Neural cell (in vitro differentiated cells): Measurements from ENCODE around the gene SH3BP4.

Experiments
- CTCF ChIP-seq: fragments of 450-650 bp; IDR thresholded peaks from 2 replicates; pipeline ENCODE4 v1.5.1; 2014; ENCODE audit warnings: antibody characterized with exemption, mild to moderate bottlenecking, moderate library complexity; ENCODE audit not compliant: poor library complexity, severe bottlenecking
- EP300 ChIP-seq: fragments of 450-650 bp; conservative IDR thresholded peaks from 2 replicates; pipeline ENCODE4 v1.6.1; 2014; ENCODE audit warnings: antibody characterized with exemption, mild to moderate bottlenecking, moderate library complexity; ENCODE audit not compliant: poor library complexity, severe bottlenecking
- EZH2 ChIP-seq: fragments of 200-600, 300-800 bp; shearing (Covaris generic), sonication (generic); IDR thresholded peaks from 2 replicates; pipeline ENCODE4 v1.6.1; 2014; ENCODE audit warnings: antibody characterized with exemption, low read length, borderline replicate concordance, mild to moderate bottlenecking; ENCODE audit not compliant: insufficient read depth, poor library complexity, severe bottlenecking
- MXI1 ChIP-seq: fragments of 450-650 bp; conservative IDR thresholded peaks from 2 replicates; pipeline ENCODE4 v1.6.1; 2014; ENCODE audit warnings: antibody characterized with exemption, mild to moderate bottlenecking; ENCODE audit not compliant: poor library complexity, severe bottlenecking
- POLR2AphosphoS5 ChIP-seq: IDR thresholded peaks from 2 replicates; pipeline ENCODE4 v1.6.1; 2012
- TAF1 ChIP-seq: IDR thresholded peaks from 2 replicates; pipeline ENCODE4 v1.6.1; 2012; ENCODE audit warnings: low read depth

- no peak for TF ChIP-seq CTCF
- no peak for TF ChIP-seq POLR2AphosphoS5
- TF ChIP-seq TAF1, result no peak
- TF ChIP-seq EP300, result no peak
- no peak for TF ChIP-seq EZH2
- no peak for TF ChIP-seq MXI1
Measured at GRCh38 chr2:234939576-234939975, 12.2 kb upstream of the SH3BP4 start.
